ENCODE results near the gene EVC. TPM values are rescaled to one million over a fixed set of nuclear protein-coding genes. Genes with fewer than 3 reads are reported as not detected.
A peak's percentile ranks its signal among the peaks of the same experiment; 100 is the strongest.

EVC gene
- total RNA-seq, 1 donor from 2014 or later, result 39.8 TPM

- DNase-seq (ENCODE audit: low spot score), result no peak
- TF ChIP-seq CTCF (IDR thresholded peaks at IDR 0.05), result no peak
- H3K4me3 Mint-ChIP-seq (ENCODE audit: unreplicated experiment), result no peak overlapping the region
Observed at GRCh38 chr4:5752376-5753184, 41.6 kb downstream of the EVC start.

GRCh38 chr4:5753366-5753765, 42.4 kb downstream of the EVC start:
- no peak for TF ChIP-seq CTCF (IDR thresholded peaks at IDR 0.05)
- H3K27me3 Mint-ChIP-seq (ENCODE audit: low read depth), result no peaks in the 10 kb centered on the region
- peaks cover 39% of the 10 kb centered on the region for H3K36me3 Mint-ChIP-seq (ENCODE audit: low read depth)
- no peaks in the 10 kb centered on the region for H3K9me3 Mint-ChIP-seq (ENCODE audit: low read depth)
- H3K4me3 Mint-ChIP-seq (ENCODE audit: unreplicated experiment), result no peak overlapping the region
- DNase-seq (ENCODE audit: low spot score), result no peak
- H3K27ac Mint-ChIP-seq (ENCODE audit: unreplicated experiment), result peak overlapping the region; percentile 12
- H3K4me1 Mint-ChIP-seq (ENCODE audit: low read depth), result peaks cover 55% of the 10 kb centered on the region

More at GRCh38 chr4:5752376-5753184, 41.6 kb downstream of the EVC start:
- peak overlapping the region; percentile 5 for H3K27ac Mint-ChIP-seq (ENCODE audit: unreplicated experiment)
- H3K9me3 Mint-ChIP-seq (ENCODE audit: low read depth), result no peaks in the 10 kb centered on the region
- peaks cover 41% of the 10 kb centered on the region for H3K36me3 Mint-ChIP-seq (ENCODE audit: low read depth)
- H3K27me3 Mint-ChIP-seq (ENCODE audit: low read depth), result no peaks in the 10 kb centered on the region
- peaks cover 56% of the 10 kb centered on the region for H3K4me1 Mint-ChIP-seq (ENCODE audit: low read depth)

- no peaks in the 10 kb centered on the region for H3K9me3 Mint-ChIP-seq (ENCODE audit: low read depth)
- peaks cover 42% of the 10 kb centered on the region for H3K36me3 Mint-ChIP-seq (ENCODE audit: low read depth)
- no peak for TF ChIP-seq CTCF (IDR thresholded peaks at IDR 0.05)
- H3K4me3 Mint-ChIP-seq (ENCODE audit: unreplicated experiment), result no peak overlapping the region
- H3K27ac Mint-ChIP-seq (ENCODE audit: unreplicated experiment), result peak overlapping the region; percentile 78
- H3K27me3 Mint-ChIP-seq (ENCODE audit: low read depth), result no peaks in the 10 kb centered on the region
- peaks cover 56% of the 10 kb centered on the region for H3K4me1 Mint-ChIP-seq (ENCODE audit: low read depth)
- no peak for DNase-seq (ENCODE audit: low spot score)
Observed at GRCh38 chr4:5753766-5754528, 42.9 kb downstream of the EVC start.

- Mint-ChIP-seq H3K27me3 (ENCODE audit: low read depth) (no peaks in the 10 kb centered on the region), H3K27ac (ENCODE audit: unreplicated experiment) (no peak overlapping the region), H3K36me3 (ENCODE audit: low read depth) (peaks cover 41% of the 10 kb centered on the region), H3K4me1 (ENCODE audit: low read depth) (peaks cover 56% of the 10 kb centered on the region), H3K4me3 (ENCODE audit: unreplicated experiment) (no peak overlapping the region), H3K9me3 (ENCODE audit: low read depth) (no peaks in the 10 kb centered on the region)
- no peak for TF ChIP-seq CTCF (IDR thresholded peaks at IDR 0.05)
- no peak for DNase-seq (ENCODE audit: low spot score)
Observed at GRCh38 chr4:5754529-5754881, 43.5 kb downstream of the EVC start.

- TF ChIP-seq CTCF (IDR thresholded peaks at IDR 0.05), result no peak
- no peak for DNase-seq (ENCODE audit: low spot score)
- no peaks in the 10 kb centered on the region for H3K9me3 Mint-ChIP-seq (ENCODE audit: low read depth)
- H3K4me1 Mint-ChIP-seq (ENCODE audit: low read depth), result peaks cover 56% of the 10 kb centered on the region
- no peak overlapping the region for H3K27ac Mint-ChIP-seq (ENCODE audit: unreplicated experiment)
- H3K27me3 Mint-ChIP-seq (ENCODE audit: low read depth), result no peaks in the 10 kb centered on the region
- peaks cover 37% of the 10 kb centered on the region for H3K36me3 Mint-ChIP-seq (ENCODE audit: low read depth)
- no peak overlapping the region for H3K4me3 Mint-ChIP-seq (ENCODE audit: unreplicated experiment)
Observed at GRCh38 chr4:5755161-5755560, 44.2 kb downstream of the EVC start.

Data from chondrocyte (in vitro differentiated cells).